ENCODE results near the gene FAM170A.

GRCh38 chr5:119583684-119584083 lies 45.7 kb upstream of the FAM170A start:
- TF ChIP-seq EZH2phosphoT487 (IDR thresholded peaks at IDR 0.05; ENCODE audit: low read length): no peak
- TF ChIP-seq, protein P1, sequence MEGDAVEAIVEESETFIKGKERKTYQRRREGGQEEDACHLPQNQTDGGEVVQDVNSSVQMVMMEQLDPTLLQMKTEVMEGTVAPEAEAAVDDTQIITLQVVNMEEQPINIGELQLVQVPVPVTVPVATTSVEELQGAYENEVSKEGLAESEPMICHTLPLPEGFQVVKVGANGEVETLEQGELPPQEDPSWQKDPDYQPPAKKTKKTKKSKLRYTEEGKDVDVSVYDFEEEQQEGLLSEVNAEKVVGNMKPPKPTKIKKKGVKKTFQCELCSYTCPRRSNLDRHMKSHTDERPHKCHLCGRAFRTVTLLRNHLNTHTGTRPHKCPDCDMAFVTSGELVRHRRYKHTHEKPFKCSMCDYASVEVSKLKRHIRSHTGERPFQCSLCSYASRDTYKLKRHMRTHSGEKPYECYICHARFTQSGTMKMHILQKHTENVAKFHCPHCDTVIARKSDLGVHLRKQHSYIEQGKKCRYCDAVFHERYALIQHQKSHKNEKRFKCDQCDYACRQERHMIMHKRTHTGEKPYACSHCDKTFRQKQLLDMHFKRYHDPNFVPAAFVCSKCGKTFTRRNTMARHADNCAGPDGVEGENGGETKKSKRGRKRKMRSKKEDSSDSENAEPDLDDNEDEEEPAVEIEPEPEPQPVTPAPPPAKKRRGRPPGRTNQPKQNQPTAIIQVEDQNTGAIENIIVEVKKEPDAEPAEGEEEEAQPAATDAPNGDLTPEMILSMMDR (IDR thresholded peaks at IDR 0.05; ENCODE audit: low read length): no peak

All from MM.1S (cell line).